Colonic mucosa (tissue), 4 donors: ENCODE measurements around the gene EFCAB11. TPM values are rescaled to one million over a fixed set of nuclear protein-coding genes. Genes with fewer than 3 reads are reported as not detected.

Source experiments
- DNase-seq: peaks from one replicate; pipeline ENCODE4 v3.0.0-alpha.2; 2020
- H3K27ac ChIP-seq: fragments of 200-600 bp; one replicate; pipeline ENCODE4 v1.8.0; 2021
- H3K27me3 ChIP-seq: fragments of 200-600 bp; one replicate; pipeline ENCODE4 v1.8.0; 2021
- H3K36me3 ChIP-seq: fragments of 200-600 bp; one replicate; pipeline ENCODE4 v1.8.0; 2021
- H3K4me1 ChIP-seq: fragments of 200-600 bp; one replicate; pipeline ENCODE4 v1.8.0; 2021; ENCODE audit warnings: mild to moderate bottlenecking
- H3K4me3 ChIP-seq: fragments of 200-600 bp; one replicate; pipeline ENCODE4 v1.8.0; 2021
- H3K9ac ChIP-seq, 2 donors: one replicate each; pipeline ENCODE4 v1.7.0; 2013; ENCODE audit warnings: control low read depth in 2 of 2, low read depth in 2 of 2, low read length in 2 of 2
- H3K9me3 ChIP-seq: fragments of 200-600 bp; one replicate; pipeline ENCODE4 v1.8.0; 2021
- intact Hi-C: fragments of 100-400 bp; cut with DNase I; formaldehyde crosslinking; loops from one replicate; pipeline ENCODE4 v1.14.1; 2022
- total RNA-seq, 2 donors: library from RNA; stranded (reverse); fragmentation: NEBNext Ultra II Directional in 1 of 2; extraction: Animal tissue kit (Norgen Biotek cat#: 25700) in 1 of 2; gene quantifications; one replicate each; pipeline ENCODE4 v1.2.1, GENCODE V29; 2021
- TF ChIP-seq, protein P1 (sequence below): fragments of 200-600 bp; IDR thresholded peaks from one replicate; pipeline ENCODE4 v1.8.0; 2022; ENCODE audit warnings: antibody characterized with exemption, mild to moderate bottlenecking
- donor health status: healthy.
- donor health status: DM: no; HTN: no; CAD: no.
- donor health status: DM: no; HTN: no; CAD: no.

The EFCAB11 gene
- total RNA-seq, 2 donors from 2014 or later, result 12.1 to 14.1 TPM

DNA sequence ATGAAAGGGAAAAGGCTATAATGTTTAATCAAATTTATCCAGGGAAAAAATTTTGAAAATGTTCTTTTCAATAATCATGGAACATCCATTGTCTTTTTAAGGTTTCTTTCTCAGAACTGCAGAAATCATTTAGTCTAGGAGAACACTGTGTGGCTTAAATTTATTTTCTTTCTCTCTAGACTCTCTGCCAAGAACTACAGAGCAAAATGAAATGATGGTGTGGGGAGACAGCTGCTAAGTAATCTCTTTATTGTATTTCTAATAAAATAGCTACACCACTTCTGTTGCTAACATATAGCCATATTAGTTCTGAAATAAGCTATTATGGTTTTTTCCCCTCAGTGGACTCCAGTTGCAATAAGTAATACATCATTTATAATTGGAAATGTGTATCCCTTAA lies 120.9 kb downstream of the EFCAB11 start:
- H3K9me3 ChIP-seq, result no peaks in the 10 kb centered on the region
- H3K36me3 ChIP-seq, result no peaks in the 10 kb centered on the region
- H3K4me3 ChIP-seq, result no peak overlapping the region
- H3K4me1 ChIP-seq, result no peaks in the 10 kb centered on the region
- TF ChIP-seq, protein P1, sequence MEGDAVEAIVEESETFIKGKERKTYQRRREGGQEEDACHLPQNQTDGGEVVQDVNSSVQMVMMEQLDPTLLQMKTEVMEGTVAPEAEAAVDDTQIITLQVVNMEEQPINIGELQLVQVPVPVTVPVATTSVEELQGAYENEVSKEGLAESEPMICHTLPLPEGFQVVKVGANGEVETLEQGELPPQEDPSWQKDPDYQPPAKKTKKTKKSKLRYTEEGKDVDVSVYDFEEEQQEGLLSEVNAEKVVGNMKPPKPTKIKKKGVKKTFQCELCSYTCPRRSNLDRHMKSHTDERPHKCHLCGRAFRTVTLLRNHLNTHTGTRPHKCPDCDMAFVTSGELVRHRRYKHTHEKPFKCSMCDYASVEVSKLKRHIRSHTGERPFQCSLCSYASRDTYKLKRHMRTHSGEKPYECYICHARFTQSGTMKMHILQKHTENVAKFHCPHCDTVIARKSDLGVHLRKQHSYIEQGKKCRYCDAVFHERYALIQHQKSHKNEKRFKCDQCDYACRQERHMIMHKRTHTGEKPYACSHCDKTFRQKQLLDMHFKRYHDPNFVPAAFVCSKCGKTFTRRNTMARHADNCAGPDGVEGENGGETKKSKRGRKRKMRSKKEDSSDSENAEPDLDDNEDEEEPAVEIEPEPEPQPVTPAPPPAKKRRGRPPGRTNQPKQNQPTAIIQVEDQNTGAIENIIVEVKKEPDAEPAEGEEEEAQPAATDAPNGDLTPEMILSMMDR, result no peak
- no peak for DNase-seq
- no peak overlapping the region for H3K27ac ChIP-seq
- no peaks in the 10 kb centered on the region for H3K27me3 ChIP-seq
- intact Hi-C loops, result no loop called here
- H3K9ac ChIP-seq, result no peak overlapping the region

DNA sequence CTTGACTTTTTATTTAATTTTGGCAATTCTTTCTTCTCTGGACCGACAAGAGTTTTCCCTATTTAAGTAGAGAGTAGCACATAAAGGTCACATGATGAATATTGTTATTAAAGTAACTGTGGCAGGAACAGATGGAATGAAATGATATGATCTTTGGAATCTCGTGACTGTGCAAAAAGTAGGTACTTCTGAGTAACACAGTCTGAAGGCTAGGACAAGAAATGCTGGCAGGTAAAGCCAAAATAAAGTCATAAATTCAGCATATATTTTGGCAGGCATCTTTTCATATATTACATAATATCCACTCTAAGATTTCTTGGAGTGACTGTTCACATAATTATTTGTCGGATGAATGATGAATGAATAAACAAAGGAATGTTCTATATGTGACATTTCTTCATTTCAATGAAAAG lies 121.4 kb downstream of the EFCAB11 start:
- TF ChIP-seq, protein P1, result no peak
- intact Hi-C loops, result no loop called here
- no peaks in the 10 kb centered on the region for H3K27me3 ChIP-seq
- no peaks in the 10 kb centered on the region for H3K4me1 ChIP-seq
- no peak overlapping the region for H3K27ac ChIP-seq
- no peak for DNase-seq
- H3K36me3 ChIP-seq, result no peaks in the 10 kb centered on the region
- H3K4me3 ChIP-seq, result no peak overlapping the region
- no peaks in the 10 kb centered on the region for H3K9me3 ChIP-seq
- no peak overlapping the region for H3K9ac ChIP-seq

DNA sequence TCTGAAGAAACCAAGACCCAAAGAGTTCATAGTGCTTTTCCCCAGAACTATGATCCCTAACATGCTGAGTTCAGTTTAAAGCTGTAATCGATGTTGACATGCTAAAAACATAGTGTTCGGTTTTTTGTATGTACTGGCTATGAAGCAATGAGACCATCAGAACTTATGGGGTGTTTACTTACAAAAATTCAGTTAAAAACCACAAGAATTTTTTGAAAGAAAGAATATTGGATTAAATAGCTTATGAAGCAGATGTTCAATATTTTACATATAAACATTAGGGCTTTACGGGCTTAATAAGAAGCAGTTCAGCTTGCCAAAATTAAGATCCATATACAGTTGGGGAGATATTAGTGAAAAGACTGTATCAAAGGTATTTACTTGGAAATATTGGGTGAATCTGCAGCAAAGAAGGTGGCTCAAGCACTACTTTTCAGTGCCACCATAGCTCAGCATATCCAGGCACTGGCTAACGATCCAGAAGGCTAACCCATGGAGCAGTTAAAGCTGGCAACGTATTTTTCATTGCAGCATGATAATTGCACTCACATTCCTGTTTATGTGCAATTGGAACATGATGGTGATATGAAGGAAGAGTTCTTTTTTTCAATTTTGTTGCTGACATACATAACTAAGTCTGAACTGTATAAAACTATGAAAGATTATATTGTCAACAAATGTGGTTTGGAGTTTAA lies 125.9 kb downstream of the EFCAB11 start:
- H3K9me3 ChIP-seq, result no peaks in the 10 kb centered on the region
- H3K4me1 ChIP-seq, result no peaks in the 10 kb centered on the region
- no peak for DNase-seq
- no peak overlapping the region for H3K4me3 ChIP-seq
- no peak overlapping the region for H3K9ac ChIP-seq
- no peak overlapping the region for H3K27ac ChIP-seq
- TF ChIP-seq, protein P1, result no peak
- H3K27me3 ChIP-seq, result no peaks in the 10 kb centered on the region
- intact Hi-C loops, result no loop called here
- H3K36me3 ChIP-seq, result no peaks in the 10 kb centered on the region

DNA sequence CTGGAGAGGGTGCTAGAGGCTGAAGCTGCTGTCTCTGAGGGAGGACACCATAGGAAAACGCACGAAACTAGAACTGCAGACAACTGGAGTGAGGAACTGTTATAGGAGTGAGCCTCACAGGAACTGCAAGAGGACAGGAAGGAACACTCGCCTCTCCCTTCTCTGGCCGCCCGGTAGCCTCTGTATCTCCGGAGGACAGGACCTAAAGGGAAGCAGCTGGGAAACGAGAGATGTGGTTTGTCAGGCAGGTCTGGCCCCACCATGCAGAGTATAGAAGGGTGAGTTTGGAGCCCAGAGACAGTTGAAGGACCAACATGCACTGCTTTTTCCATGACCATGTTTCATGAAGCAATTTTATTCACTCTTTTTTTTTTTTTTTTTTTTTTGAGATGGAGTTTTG lies 127.3 kb downstream of the EFCAB11 start:
- Histone ChIP-seq H3K4me3 (no peak overlapping the region), H3K36me3 (no peaks in the 10 kb centered on the region), H3K27ac (no peak overlapping the region), H3K9ac (no peak overlapping the region), H3K4me1 (no peaks in the 10 kb centered on the region), H3K27me3 (no peaks in the 10 kb centered on the region), H3K9me3 (no peaks in the 10 kb centered on the region)
- intact Hi-C loops, result no loop called here
- DNase-seq, result no peak
- TF ChIP-seq, protein P1, result no peak

DNA sequence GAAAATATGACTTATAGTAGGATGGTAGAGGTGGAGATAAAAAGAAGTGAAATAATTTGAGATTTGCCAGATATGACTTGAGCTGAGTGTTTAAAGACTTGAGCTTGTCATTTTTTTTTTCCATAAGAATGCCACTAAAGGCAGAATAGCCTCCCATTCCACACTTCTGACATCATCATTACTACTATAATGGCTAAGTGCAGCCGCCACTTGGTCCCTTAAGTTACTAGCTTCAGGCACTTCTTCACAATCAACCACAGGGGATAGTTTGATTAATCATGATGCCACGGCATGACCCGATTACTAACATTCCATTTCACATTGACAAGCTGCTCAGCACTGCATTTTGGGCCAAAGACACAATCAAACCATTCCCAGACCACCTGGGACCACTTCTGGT lies 127.9 kb downstream of the EFCAB11 start:
- no peaks in the 10 kb centered on the region for H3K4me1 ChIP-seq
- H3K36me3 ChIP-seq, result no peaks in the 10 kb centered on the region
- DNase-seq, result no peak
- no peak overlapping the region for H3K27ac ChIP-seq
- H3K9ac ChIP-seq, result no peak overlapping the region
- H3K9me3 ChIP-seq, result no peaks in the 10 kb centered on the region
- H3K27me3 ChIP-seq, result no peaks in the 10 kb centered on the region
- intact Hi-C loops, result no loop called here
- H3K4me3 ChIP-seq, result no peak overlapping the region
- TF ChIP-seq, protein P1, result no peak
